ENCODE data around the gene CRY2.

DNA sequence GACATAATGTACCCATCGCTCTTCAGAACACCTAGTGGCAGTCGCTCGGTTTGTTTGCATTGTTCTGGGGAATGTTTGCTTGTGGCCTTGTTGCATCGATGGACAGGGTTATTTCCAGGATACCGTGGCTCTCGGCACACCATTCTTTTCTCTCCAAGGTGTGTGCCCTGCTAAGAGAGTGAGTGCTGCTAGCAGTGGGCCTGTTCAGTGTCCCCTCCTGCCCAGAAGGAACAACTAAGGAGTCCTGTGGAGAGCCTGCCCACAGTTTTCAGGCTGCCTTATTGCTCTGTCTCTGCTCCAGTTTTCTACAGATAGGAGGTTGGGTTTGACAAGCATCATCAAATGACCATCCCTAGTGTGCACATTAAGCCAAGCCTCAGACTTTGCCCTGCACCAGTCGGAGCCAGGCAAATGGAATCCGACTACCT lies 1.4 kb downstream of the CRY2 start:
- TF ChIP-seq, protein P1, sequence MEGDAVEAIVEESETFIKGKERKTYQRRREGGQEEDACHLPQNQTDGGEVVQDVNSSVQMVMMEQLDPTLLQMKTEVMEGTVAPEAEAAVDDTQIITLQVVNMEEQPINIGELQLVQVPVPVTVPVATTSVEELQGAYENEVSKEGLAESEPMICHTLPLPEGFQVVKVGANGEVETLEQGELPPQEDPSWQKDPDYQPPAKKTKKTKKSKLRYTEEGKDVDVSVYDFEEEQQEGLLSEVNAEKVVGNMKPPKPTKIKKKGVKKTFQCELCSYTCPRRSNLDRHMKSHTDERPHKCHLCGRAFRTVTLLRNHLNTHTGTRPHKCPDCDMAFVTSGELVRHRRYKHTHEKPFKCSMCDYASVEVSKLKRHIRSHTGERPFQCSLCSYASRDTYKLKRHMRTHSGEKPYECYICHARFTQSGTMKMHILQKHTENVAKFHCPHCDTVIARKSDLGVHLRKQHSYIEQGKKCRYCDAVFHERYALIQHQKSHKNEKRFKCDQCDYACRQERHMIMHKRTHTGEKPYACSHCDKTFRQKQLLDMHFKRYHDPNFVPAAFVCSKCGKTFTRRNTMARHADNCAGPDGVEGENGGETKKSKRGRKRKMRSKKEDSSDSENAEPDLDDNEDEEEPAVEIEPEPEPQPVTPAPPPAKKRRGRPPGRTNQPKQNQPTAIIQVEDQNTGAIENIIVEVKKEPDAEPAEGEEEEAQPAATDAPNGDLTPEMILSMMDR (IDR thresholded peaks at IDR 0.05) = no peak
- peak; percentile 59 for TF ChIP-seq POLR2A (IDR thresholded peaks at IDR 0.05)
